Transverse colon (tissue), 4 donors: Measurements from ENCODE around the gene TNFRSF6B. TPM values are rescaled to one million over a fixed set of nuclear protein-coding genes. Genes with fewer than 3 reads are reported as not detected.
"Not testable (repeated sequence)": the region's sequence is repeated elsewhere in the genome, so short reads cannot be mapped to it uniquely, and the experiment has no call there.

ENCODE experiments used
- DNase-seq: peaks from one replicate; pipeline ENCODE4 v3.0.0-alpha.2; 2019
- H3K27ac ChIP-seq, 4 donors: fragments of 200-600 bp; sonication (generic); 2 replicates each; pipeline ENCODE4 v1.5.1; 2016 to 2018; ENCODE audit warnings: inconsistent platforms in 4 of 4
- H3K27me3 ChIP-seq: fragments of 200-600 bp; sonication (generic); 2 replicates; pipeline ENCODE4 v1.5.1; 2017; ENCODE audit warnings: inconsistent platforms
- H3K36me3 ChIP-seq, 4 donors: fragments of 200-600 bp; sonication (generic); 2 replicates each; pipeline ENCODE4 v1.5.1; 2017 to 2019; ENCODE audit warnings: inconsistent platforms in 4 of 4
- H3K4me1 ChIP-seq, 4 donors: fragments of 200-600 bp; sonication (generic); 2 replicates each; pipeline ENCODE4 v1.5.1; 2017 to 2020; ENCODE audit warnings: inconsistent platforms in 4 of 4
- H3K4me3 ChIP-seq, 4 donors: fragments of 200-600 bp; sonication (generic); 1 replicate in 1 of 4; 2 replicates in 3 of 4; pipeline versions ENCODE4 v1.5.1 to v1.6.1; 2017 to 2019; ENCODE audit warnings: inconsistent platforms in 4 of 4
- H3K9me3 ChIP-seq, 2 donors: fragments of 200-600 bp; sonication (generic); 2 replicates each; pipeline ENCODE4 v1.5.1; 2017 to 2019; ENCODE audit warnings: inconsistent platforms in 2 of 2
- EP300 ChIP-seq: sonication (generic); formaldehyde crosslinking; IDR thresholded peaks from one replicate; pipeline ENCODE4 v1.6.1; 2017; ENCODE audit warnings: antibody characterized with exemption, low read depth
- POLR2A ChIP-seq: fragments of 450-650 bp; IDR thresholded peaks from one replicate; pipeline ENCODE4 v1.6.1; 2016; ENCODE audit warnings: antibody characterized with exemption, mild to moderate bottlenecking, moderate library complexity
- POLR2AphosphoS5 ChIP-seq, 3 donors: sonication (generic); formaldehyde crosslinking; IDR thresholded peaks; one replicate each; pipeline ENCODE4 v1.6.1; 2016; ENCODE audit warnings: antibody characterized with exemption in 3 of 3
- WGBS, 2 donors: methylation state at CpG; one replicate each; pipeline ENCODE4 v1.1.5; 2018; ENCODE audit warnings: low coverage in 1 of 2; 5-methylcytosine and 5-hydroxymethylcytosine counted together
- in situ Hi-C, 4 donors: fragments of 200-750 bp; cut with MboI; loops; one replicate each; pipeline versions ENCODE4 v1.15.0 to v1.15.1; 2017; ENCODE audit warnings: low sequenced_read_pairs in 3 of 4, low pct_ligation_motif_present in 1 of 4, low pct_unique_long_range_greater_than_20kb in 1 of 4
- intact Hi-C: fragments of 100-400 bp; cut with DNase I; formaldehyde crosslinking; loops from one replicate; pipeline ENCODE4 v1.15.1; 2023; ENCODE audit warnings: low total_unique reads
- total RNA-seq, 4 donors: library from RNA; depleted of rRNA; stranded (reverse); fragments of >200 nt; gene quantifications; one replicate each; pipeline ENCODE4 v1.1.0, GENCODE V29; 2016
- TF ChIP-seq, protein P1 (sequence below), 5 experiments: fragments of 200-600 bp in 3 of 5; fragments of 450-650 bp in 2 of 5; sonication (generic) in 3 of 5; IDR thresholded peaks; 1 replicate in 2 of 5; 2 replicates in 3 of 5; pipeline ENCODE4 v1.5.1; 2016 to 2017; ENCODE audit warnings: antibody characterized with exemption in 5 of 5, inconsistent platforms in 3 of 5, mild to moderate bottlenecking in 2 of 5, moderate library complexity in 1 of 5

The TNFRSF6B gene
- total RNA-seq, 4 donors from 2014 or later, result 4.2 to 34.4 (median 13.6) TPM

GRCh38 chr20:63668351-63668750 lies 28.1 kb upstream of the TNFRSF6B start:
- H3K9me3 ChIP-seq, result no peaks in the 10 kb centered on the region
- 96% methylated on average over 8 to 11 of the region's 11 CpGs for WGBS, 2 donors
- no peaks in the 10 kb centered on the region for H3K27me3 ChIP-seq
- no peak overlapping the region for H3K4me3 ChIP-seq
- peaks cover 0 to 10% (median 0%) of the 10 kb centered on the region in 4 donors for H3K36me3 ChIP-seq
- intact Hi-C loops, result no loop called here
- TF ChIP-seq, protein P1, sequence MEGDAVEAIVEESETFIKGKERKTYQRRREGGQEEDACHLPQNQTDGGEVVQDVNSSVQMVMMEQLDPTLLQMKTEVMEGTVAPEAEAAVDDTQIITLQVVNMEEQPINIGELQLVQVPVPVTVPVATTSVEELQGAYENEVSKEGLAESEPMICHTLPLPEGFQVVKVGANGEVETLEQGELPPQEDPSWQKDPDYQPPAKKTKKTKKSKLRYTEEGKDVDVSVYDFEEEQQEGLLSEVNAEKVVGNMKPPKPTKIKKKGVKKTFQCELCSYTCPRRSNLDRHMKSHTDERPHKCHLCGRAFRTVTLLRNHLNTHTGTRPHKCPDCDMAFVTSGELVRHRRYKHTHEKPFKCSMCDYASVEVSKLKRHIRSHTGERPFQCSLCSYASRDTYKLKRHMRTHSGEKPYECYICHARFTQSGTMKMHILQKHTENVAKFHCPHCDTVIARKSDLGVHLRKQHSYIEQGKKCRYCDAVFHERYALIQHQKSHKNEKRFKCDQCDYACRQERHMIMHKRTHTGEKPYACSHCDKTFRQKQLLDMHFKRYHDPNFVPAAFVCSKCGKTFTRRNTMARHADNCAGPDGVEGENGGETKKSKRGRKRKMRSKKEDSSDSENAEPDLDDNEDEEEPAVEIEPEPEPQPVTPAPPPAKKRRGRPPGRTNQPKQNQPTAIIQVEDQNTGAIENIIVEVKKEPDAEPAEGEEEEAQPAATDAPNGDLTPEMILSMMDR (IDR thresholded peaks at IDR 0.05), result no peak
- no peak for TF ChIP-seq POLR2A
- TF ChIP-seq POLR2AphosphoS5 (IDR thresholded peaks at IDR 0.05), result no peak
- TF ChIP-seq EP300, result no peak
- in situ Hi-C loops, result no loop called here
- no peaks in the 10 kb centered on the region for H3K4me1 ChIP-seq
- no peak for DNase-seq
- H3K27ac ChIP-seq, result no peak overlapping the region

DNA sequence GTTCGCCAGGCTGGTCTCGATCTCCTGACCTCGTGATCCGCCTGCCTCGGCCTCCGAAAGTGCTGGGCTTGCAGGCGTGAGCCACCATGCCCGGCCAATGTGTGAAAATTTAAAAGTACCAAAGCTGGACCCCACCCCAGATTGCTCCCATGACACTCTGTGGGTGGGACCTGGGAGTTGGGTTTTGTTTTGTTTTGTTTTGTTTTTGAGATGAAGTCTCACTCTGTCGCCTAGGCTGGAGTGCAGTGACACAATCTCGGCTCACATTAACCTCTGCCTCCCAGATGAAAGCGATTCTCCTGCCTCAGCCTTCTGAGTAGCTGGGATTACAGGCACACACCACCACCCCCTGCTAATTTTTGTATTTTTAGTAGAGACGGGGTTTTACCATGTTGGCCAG lies 24.8 kb upstream of the TNFRSF6B start:
- intact Hi-C loops, DNase-seq, in situ Hi-C loops, H3K27ac ChIP-seq, H3K4me3 ChIP-seq, H3K4me1 ChIP-seq, H3K27me3 ChIP-seq, H3K9me3 ChIP-seq: not testable (repeated sequence)
- peaks cover 0 to 10% (median 0%) of the 10 kb centered on the region in 4 donors for H3K36me3 ChIP-seq
- 95% methylated on average over 12 of the region's 12 CpGs; no CpG with 5 or more reads in 1 of the 2 donors for WGBS, 2 donors

DNA sequence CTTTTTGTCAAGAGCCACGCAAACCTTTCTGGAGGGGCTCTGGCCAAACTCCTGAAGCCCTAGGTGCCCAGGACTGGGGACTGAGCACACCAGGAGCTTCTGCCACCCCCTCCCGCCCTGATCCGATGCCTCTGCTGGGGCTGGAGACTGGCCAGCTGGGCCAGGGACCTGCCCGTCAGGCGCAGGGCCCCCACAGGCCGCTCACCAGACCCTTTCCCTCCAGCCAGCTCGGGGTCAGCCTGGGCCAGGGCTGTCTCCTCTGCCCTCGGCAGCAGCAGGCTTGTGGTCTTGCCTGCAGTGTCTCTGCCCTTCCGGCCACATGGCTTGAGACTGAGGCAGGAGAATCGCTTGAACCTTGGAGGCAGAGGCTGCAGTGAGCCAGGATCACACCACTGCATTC lies 23.8 kb upstream of the TNFRSF6B start:
- WGBS, 2 donors, result 91% methylated on average over 10 of the region's 10 CpGs; no CpG with 5 or more reads in 1 of the 2 donors
- intact Hi-C loops, result no loop called here
- Histone ChIP-seq H3K27me3 (no peaks in the 10 kb centered on the region), H3K4me1 (no peaks in the 10 kb centered on the region), H3K9me3 (no peaks in the 10 kb centered on the region), H3K27ac (no peak overlapping the region), H3K4me3 (no peak overlapping the region), H3K36me3 (peaks cover 0 to 3% (median 0%) of the 10 kb centered on the region in 4 donors)
- in situ Hi-C loops, result no loop called here
- DNase-seq, result no peak
- TF ChIP-seq, protein P1 (IDR thresholded peaks at IDR 0.05), result no peak
- no peak for TF ChIP-seq POLR2A
- no peak for TF ChIP-seq POLR2AphosphoS5 (IDR thresholded peaks at IDR 0.05)
- no peak for TF ChIP-seq EP300

DNA sequence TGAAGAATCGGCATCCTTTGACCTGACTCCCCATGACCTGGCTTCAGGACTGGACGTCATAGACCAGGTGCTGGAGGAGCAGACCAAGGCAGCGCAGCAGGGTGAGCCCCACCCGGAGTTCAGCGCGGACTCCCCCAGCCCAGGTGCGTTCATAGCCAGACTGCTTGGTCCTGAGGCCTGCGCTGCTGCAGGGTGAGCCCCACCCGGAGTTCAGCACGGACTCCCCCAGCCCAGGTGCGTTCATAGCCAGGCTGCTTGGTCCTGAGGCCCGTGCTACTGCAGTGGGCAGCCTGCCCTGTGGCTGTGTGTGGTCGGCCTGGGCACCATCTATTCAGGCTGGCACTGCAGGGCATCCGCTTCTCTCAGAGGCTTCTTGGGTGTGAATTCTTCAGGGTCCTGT lies 22.5 kb upstream of the TNFRSF6B start:
- intact Hi-C loops (no loop called here), in situ Hi-C loops (no loop called here)
- H3K36me3 ChIP-seq, result peaks cover 0 to under 1% (median 0%) of the 10 kb centered on the region in 4 donors
- DNase-seq, result no peak
- H3K4me1 ChIP-seq, result no peaks in the 10 kb centered on the region
- TF ChIP-seq POLR2A (no peak), POLR2AphosphoS5 (IDR thresholded peaks at IDR 0.05) (no peak), EP300 (no peak)
- TF ChIP-seq, protein P1 (IDR thresholded peaks at IDR 0.05), result no peak
- WGBS, 2 donors, result 95% methylated on average over 14 of the region's 14 CpGs; no CpG with 5 or more reads in 1 of the 2 donors
- no peaks in the 10 kb centered on the region for H3K27me3 ChIP-seq
- H3K4me3 ChIP-seq, result no peak overlapping the region
- no peak overlapping the region for H3K27ac ChIP-seq
- no peaks in the 10 kb centered on the region for H3K9me3 ChIP-seq
